Fibroblast of lung (primary cell): ENCODE data around the gene KRT40. TPM values are rescaled to one million over a fixed set of nuclear protein-coding genes. Genes with fewer than 3 reads are reported as not detected.

Experiments used
- DNase-seq, 2 donors: peaks; one replicate each; pipeline versions ENCODE4 v3.0.0 to v3.0.0-alpha.2; 2010; ENCODE audit warnings: low read depth in 2 of 2
- H2AFZ ChIP-seq: 2 replicates; pipeline ENCODE4 v1.5.1; 2012; ENCODE audit warnings: low read length, control low read depth, inconsistent platforms
- H3K27ac ChIP-seq: 2 replicates; pipeline ENCODE4 v1.5.1; 2011; ENCODE audit warnings: low read length, control low read depth; ENCODE audit not compliant: insufficient read depth
- H3K27me3 ChIP-seq: 2 replicates; pipeline ENCODE4 v1.5.1; 2011; ENCODE audit warnings: mild to moderate bottlenecking, low read length; ENCODE audit not compliant: control insufficient read depth, insufficient read depth
- H3K36me3 ChIP-seq: 2 replicates; pipeline ENCODE4 v1.5.1; 2011; ENCODE audit warnings: low read length; ENCODE audit not compliant: control insufficient read depth, insufficient read depth
- H3K4me1 ChIP-seq: 2 replicates; pipeline ENCODE4 v1.5.1; 2011; ENCODE audit warnings: low read length; ENCODE audit not compliant: control insufficient read depth, insufficient read depth; ENCODE audit errors: extremely low read depth
- H3K4me2 ChIP-seq: 2 replicates; pipeline ENCODE4 v1.5.1; 2011; ENCODE audit warnings: low read length, control low read depth; ENCODE audit not compliant: insufficient read depth; ENCODE audit errors: extremely low read depth
- H3K4me3 ChIP-seq, 4 experiments: fragments of 200-600 bp in 1 of 4; sonication (generic) in 1 of 4; replicated peaks in 1 of 4; 2 replicates each; pipeline ENCODE4 v1.5.1; 2011 to 2016; ENCODE audit warnings: low read length in 4 of 4, low read depth in 3 of 4, mild to moderate bottlenecking in 3 of 4, control low read depth in 2 of 4, inconsistent platforms in 1 of 4, mixed read lengths in 1 of 4; ENCODE audit not compliant: insufficient read depth in 1 of 4; ENCODE audit errors: control extremely low read depth in 1 of 4
- H3K79me2 ChIP-seq: 2 replicates; pipeline ENCODE4 v1.5.1; 2012; ENCODE audit warnings: mild to moderate bottlenecking, low read length, inconsistent platforms; ENCODE audit not compliant: control insufficient read depth, insufficient read depth
- H3K9ac ChIP-seq: 2 replicates; pipeline ENCODE4 v1.5.1; 2011; ENCODE audit warnings: mild to moderate bottlenecking, low read length, control low read depth; ENCODE audit not compliant: insufficient read depth
- H3K9me3 ChIP-seq: 2 replicates; pipeline ENCODE4 v1.5.1; 2012; ENCODE audit warnings: low read depth, low read length; ENCODE audit not compliant: control insufficient read depth, insufficient read depth
- H4K20me1 ChIP-seq: 2 replicates; pipeline ENCODE4 v1.5.1; 2011; ENCODE audit warnings: low read length; ENCODE audit not compliant: control insufficient read depth, insufficient read depth; ENCODE audit errors: extremely low read depth
- EZH2 ChIP-seq: IDR thresholded peaks from 2 replicates; pipeline ENCODE4 v1.5.1; 2012; ENCODE audit warnings: low read length, control low read depth, mild to moderate bottlenecking; ENCODE audit errors: missing control alignments
- polyA plus RNA-seq, 2 donors: library from polyadenylated mRNA; depleted of rRNA in 1 of 2; stranded (reverse) in 1 of 2; unstranded in 1 of 2; fragments of >200 nt; gene quantifications; 2 replicates each; pipeline ENCODE4 v1.2.1, GENCODE V29; 2011 to 2012; ENCODE audit warnings: missing spikeins in 1 of 2
- total RNA-seq: library from RNA; depleted of rRNA; stranded (reverse); fragments of >200 nt; gene quantifications from 2 replicates; pipeline ENCODE4 v1.2.1, GENCODE V29; 2014
- TF ChIP-seq, protein P1 (sequence below), 2 donors: IDR thresholded peaks in 1 of 2; conservative IDR thresholded peaks in 1 of 2; 1 replicate in 1 of 2; 2 replicates in 1 of 2; pipeline ENCODE4 v1.5.1; 2011 to 2012; ENCODE audit warnings: low read length in 2 of 2, control low read depth in 1 of 2, inconsistent platforms in 1 of 2, low read depth in 1 of 2, mild to moderate bottlenecking in 1 of 2

KRT40 gene
- total and polyA plus RNA-seq, 2 donors (not counting 1 experiment from before 2014, with no cell fraction given) = 0.05 TPM; not detected in 1

DNA sequence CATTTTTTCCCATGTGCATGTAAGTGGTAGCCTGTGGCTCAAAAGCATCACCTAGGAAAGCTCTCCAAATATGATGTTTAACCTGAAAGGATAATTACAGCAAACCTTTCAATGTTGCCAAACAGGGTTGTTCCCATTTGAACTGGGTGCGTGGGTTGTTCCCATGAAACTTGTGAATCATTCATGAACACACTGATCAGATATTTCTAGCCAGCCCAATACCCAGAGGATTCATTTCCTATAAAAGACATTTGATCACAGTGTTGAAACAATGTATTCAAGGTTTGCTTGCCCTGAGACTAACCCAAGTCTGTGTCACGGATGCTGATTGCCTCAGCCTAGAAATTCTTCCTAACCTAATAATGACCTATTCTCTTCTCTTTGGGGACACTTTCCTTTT, 30.2 kb downstream of the KRT40 start:
- peaks cover 22% of the 10 kb centered on the region for H3K4me1 ChIP-seq
- DNase-seq = peak; percentile 12 to 96
- no peaks in the 10 kb centered on the region for H3K36me3 ChIP-seq
- H3K4me2 ChIP-seq = peak overlapping the region; percentile 13
- no peaks in the 10 kb centered on the region for H3K79me2 ChIP-seq
- H2AFZ ChIP-seq = no peak overlapping the region
- H3K27ac ChIP-seq = peak overlapping the region; percentile 70
- no peaks in the 10 kb centered on the region for H4K20me1 ChIP-seq
- TF ChIP-seq, protein P1, sequence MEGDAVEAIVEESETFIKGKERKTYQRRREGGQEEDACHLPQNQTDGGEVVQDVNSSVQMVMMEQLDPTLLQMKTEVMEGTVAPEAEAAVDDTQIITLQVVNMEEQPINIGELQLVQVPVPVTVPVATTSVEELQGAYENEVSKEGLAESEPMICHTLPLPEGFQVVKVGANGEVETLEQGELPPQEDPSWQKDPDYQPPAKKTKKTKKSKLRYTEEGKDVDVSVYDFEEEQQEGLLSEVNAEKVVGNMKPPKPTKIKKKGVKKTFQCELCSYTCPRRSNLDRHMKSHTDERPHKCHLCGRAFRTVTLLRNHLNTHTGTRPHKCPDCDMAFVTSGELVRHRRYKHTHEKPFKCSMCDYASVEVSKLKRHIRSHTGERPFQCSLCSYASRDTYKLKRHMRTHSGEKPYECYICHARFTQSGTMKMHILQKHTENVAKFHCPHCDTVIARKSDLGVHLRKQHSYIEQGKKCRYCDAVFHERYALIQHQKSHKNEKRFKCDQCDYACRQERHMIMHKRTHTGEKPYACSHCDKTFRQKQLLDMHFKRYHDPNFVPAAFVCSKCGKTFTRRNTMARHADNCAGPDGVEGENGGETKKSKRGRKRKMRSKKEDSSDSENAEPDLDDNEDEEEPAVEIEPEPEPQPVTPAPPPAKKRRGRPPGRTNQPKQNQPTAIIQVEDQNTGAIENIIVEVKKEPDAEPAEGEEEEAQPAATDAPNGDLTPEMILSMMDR (conservative IDR thresholded peaks at IDR 0.05 in 1 of 2, IDR thresholded peaks at IDR 0.05 in 1 of 2; ENCODE audit: low read depth in 1 of 2, low read length in 2 of 2) = no peak
- no peak for TF ChIP-seq EZH2
- H3K9ac ChIP-seq = no peak overlapping the region
- no peaks in the 10 kb centered on the region for H3K9me3 ChIP-seq
- no peaks in the 10 kb centered on the region for H3K27me3 ChIP-seq
- no peak overlapping the region for H3K4me3 ChIP-seq

DNA sequence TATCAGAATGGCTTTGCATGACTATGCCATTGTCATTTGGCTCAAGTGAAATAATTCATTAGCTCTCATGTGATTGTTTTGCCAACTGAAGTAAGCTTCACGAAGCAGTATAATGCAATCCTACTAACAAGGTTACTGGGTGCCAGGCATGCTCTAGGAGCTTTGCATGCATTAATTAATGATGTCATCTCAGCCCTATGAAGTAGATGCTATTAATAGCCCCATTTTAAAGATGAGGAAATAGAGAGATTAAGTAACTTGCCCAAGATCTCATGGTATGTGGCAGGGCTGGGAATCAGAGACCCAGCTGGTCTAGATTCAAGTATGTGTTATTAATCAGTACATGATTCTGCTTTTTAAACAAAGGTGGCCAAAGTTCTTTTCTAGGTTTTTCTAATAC, 31.5 kb downstream of the KRT40 start:
- peak overlapping the region; percentile 70 for H3K27ac ChIP-seq
- H4K20me1 ChIP-seq = no peaks in the 10 kb centered on the region
- H3K36me3 ChIP-seq = no peaks in the 10 kb centered on the region
- no peak overlapping the region for H3K4me3 ChIP-seq
- peak; percentile 40 to 97 for DNase-seq
- no peaks in the 10 kb centered on the region for H3K9me3 ChIP-seq
- TF ChIP-seq EZH2 = no peak
- TF ChIP-seq, protein P1 (conservative IDR thresholded peaks at IDR 0.05 in 1 of 2, IDR thresholded peaks at IDR 0.05 in 1 of 2; ENCODE audit: low read depth in 1 of 2, low read length in 2 of 2) = no peak
- H3K4me2 ChIP-seq = no peak overlapping the region
- H2AFZ ChIP-seq = no peak overlapping the region
- no peak overlapping the region for H3K9ac ChIP-seq
- no peaks in the 10 kb centered on the region for H3K79me2 ChIP-seq
- H3K4me1 ChIP-seq = peaks cover 22% of the 10 kb centered on the region
- no peaks in the 10 kb centered on the region for H3K27me3 ChIP-seq

DNA sequence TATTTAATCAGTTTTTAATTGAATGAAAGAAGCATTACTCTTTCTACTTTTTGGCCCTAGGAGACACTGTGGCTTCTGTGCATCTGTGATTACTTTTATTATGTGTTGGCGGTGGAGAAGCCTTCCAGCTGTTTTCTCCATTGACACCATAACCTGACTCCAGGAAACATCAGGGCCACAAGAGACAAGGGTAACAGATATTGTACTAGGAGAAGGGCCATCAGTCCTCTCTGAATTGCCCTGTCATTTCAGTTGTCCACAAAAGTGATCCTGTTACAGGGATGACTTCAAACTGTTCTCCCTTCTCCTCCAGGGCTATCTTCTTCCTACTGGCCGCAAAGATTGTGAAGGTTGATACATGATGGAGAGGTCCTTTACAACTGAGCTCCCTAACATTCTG, 32.0 kb downstream of the KRT40 start:
- Histone ChIP-seq H3K9me3 (no peaks in the 10 kb centered on the region), H3K4me1 (peaks cover 18% of the 10 kb centered on the region), H3K4me2 (no peak overlapping the region), H2AFZ (no peak overlapping the region), H4K20me1 (no peaks in the 10 kb centered on the region), H3K27me3 (no peaks in the 10 kb centered on the region), H3K79me2 (no peaks in the 10 kb centered on the region), H3K27ac (peak overlapping the region; percentile 23), H3K4me3 (no peak overlapping the region), H3K36me3 (no peaks in the 10 kb centered on the region), H3K9ac (no peak overlapping the region)
- DNase-seq = no peak
- TF ChIP-seq, protein P1 (conservative IDR thresholded peaks at IDR 0.05 in 1 of 2, IDR thresholded peaks at IDR 0.05 in 1 of 2; ENCODE audit: low read depth in 1 of 2, low read length in 2 of 2) = no peak
- TF ChIP-seq EZH2 = no peak
